Measurements from ENCODE around the gene CNN2.

The CNN2 gene

DNA sequence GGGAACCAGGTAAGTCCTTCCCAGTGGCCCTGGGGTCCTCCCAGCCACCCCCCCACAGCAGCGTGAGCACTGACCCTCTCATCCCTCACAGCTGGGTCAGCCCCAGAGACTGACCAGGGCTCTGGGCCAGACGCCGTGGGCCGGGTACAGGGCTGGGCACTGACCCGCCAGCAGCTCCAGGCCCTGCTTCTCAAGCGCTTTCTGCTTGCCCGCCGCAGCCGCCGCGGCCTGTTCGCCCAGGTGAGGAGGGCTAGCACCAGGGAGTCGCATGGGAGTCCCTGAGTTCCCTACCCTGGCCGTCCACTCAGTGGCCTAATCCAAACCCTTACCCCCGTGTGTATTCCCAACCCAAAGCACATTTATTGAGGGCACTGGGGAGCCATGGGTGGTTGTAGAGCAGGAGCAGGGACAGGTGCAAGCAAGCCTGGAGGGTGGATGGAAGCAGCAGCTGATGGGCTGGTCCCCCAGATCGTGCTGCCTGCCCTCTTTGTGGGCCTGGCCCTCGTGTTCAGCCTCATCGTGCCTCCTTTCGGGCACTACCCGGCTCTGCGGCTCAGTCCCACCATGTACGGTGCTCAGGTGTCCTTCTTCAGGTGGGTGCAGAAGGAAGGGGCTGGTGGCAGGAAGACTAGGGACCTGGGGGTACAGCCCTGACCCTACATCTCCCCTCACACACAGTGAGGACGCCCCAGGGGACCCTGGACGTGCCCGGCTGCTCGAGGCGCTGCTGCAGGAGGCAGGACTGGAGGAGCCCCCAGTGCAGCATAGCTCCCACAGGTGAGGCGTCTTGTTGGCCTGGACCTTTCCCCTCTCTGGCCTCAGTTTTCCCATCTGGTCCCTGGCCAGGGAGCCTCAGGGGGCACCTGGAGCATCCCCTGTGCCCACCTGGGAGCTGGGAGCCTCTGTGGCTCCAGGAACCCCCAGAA is 28.0 kb downstream of the CNN2 start:
- no peak for DNase-seq
- no peak overlapping the region for H3K4me3 Mint-ChIP-seq
- H3K27me3 Mint-ChIP-seq = no peaks in the 10 kb centered on the region
- peaks cover 21% of the 10 kb centered on the region for H3K36me3 Mint-ChIP-seq (ENCODE audit: low read depth)
- peaks cover 18% of the 10 kb centered on the region for H3K4me1 Mint-ChIP-seq (ENCODE audit: low read depth)
- H3K27ac Mint-ChIP-seq = no peak overlapping the region
- no peaks in the 10 kb centered on the region for H3K9me3 Mint-ChIP-seq

- DNase-seq = no peak
- H3K36me3 Mint-ChIP-seq (ENCODE audit: low read depth) = peaks cover 25% of the 10 kb centered on the region
- H3K27ac Mint-ChIP-seq = no peak overlapping the region
- no peaks in the 10 kb centered on the region for H3K9me3 Mint-ChIP-seq
- no peak overlapping the region for H3K4me3 Mint-ChIP-seq
- H3K27me3 Mint-ChIP-seq = no peaks in the 10 kb centered on the region
- peaks cover 18% of the 10 kb centered on the region for H3K4me1 Mint-ChIP-seq (ENCODE audit: low read depth)
Measured at GRCh38 chr19:1055028-1055425, 28.6 kb downstream of the CNN2 start.

DNA sequence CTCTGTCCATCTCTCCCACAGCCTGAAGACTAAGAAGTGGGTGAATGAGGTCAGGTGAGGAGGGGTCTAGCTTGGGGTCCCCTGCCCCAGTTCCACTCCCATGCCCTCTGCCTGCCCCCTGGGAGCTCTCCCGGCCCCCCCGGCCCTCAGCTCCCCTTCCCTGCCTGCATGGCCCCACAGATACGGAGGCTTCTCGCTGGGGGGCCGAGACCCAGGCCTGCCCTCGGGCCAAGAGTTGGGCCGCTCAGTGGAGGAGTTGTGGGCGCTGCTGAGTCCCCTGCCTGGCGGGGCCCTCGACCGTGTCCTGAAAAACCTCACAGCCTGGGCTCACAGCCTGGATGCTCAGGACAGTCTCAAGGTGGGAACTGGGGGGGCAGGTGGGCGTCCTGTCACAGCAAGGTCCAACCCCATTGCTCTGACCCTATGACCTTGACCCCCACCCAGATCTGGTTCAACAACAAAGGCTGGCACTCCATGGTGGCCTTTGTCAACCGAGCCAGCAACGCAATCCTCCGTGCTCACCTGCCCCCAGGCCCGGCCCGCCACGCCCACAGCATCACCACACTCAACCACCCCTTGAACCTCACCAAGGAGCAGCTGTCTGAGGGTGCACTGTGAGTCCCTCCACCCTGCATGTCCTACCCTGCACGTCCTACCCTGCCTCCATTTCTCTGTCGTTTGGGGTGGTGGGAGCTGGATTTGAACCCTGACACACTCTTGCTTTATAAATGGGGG is 29.6 kb downstream of the CNN2 start:
- Mint-ChIP-seq H3K9me3 (no peaks in the 10 kb centered on the region), H3K27ac (peak overlapping the region; percentile 11), H3K4me1 (ENCODE audit: low read depth) (peaks cover 18% of the 10 kb centered on the region), H3K4me3 (no peak overlapping the region), H3K27me3 (no peaks in the 10 kb centered on the region), H3K36me3 (ENCODE audit: low read depth) (peaks cover 25% of the 10 kb centered on the region)
- DNase-seq = no peak

DNA sequence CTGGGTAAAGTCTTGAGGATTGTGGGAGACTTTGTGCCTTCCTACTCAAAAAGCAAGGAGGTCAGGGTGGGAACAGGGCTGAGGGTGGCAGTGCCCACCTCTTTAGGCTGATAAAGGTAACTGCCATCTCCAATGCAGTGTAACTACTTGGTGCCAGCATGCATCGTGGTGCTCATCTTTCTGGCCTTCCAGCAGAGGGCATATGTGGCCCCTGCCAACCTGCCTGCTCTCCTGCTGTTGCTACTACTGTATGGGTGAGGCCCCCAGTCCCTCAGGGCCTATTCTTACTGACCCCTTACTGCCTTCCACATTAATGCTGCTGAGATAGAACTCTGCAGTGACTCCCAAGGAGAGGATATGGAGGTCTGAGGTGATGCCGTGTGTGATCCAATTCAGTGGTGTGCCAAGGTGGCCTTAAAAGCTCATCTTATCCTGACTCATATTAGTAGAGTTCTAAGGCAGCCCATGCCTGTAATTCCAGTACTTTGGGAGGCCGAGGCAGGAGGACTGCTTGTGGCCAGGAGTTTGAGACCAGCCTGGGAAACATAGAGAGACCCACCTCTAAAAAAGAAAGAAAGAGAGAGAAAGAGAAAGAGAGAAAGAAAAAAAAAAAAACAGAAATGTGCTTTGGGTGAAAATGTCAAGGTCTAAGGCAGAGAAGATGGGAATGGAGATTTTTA is 30.9 kb downstream of the CNN2 start:
- H3K9me3 Mint-ChIP-seq = no peaks in the 10 kb centered on the region
- peak overlapping the region; percentile 73 for H3K27ac Mint-ChIP-seq
- H3K36me3 Mint-ChIP-seq (ENCODE audit: low read depth) = peaks cover 25% of the 10 kb centered on the region
- peaks cover 14% of the 10 kb centered on the region for H3K4me1 Mint-ChIP-seq (ENCODE audit: low read depth)
- DNase-seq = peak; percentile 65
- H3K4me3 Mint-ChIP-seq = no peak overlapping the region
- no peaks in the 10 kb centered on the region for H3K27me3 Mint-ChIP-seq

DNA sequence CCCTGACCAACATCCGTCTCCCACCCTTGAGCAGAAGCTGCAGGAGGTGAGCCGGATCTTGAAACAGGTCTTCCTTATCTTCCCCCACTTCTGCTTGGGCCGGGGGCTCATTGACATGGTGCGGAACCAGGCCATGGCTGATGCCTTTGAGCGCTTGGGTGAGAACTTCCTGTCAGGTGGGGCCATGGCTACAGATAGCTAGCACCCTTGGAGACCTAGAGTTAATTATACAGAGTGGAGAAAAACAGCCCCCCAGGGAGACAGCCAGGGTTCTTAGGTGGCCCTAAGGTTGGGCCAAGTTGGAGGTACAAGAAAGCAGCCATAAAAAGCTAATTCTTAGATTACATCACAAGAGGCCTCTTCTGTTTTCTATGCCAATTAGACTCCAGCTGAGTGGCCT is 31.7 kb downstream of the CNN2 start:
- H3K36me3 Mint-ChIP-seq (ENCODE audit: low read depth) = peaks cover 25% of the 10 kb centered on the region
- H3K4me1 Mint-ChIP-seq (ENCODE audit: low read depth) = peaks cover 12% of the 10 kb centered on the region
- DNase-seq = no peak
- H3K4me3 Mint-ChIP-seq = no peak overlapping the region
- H3K9me3 Mint-ChIP-seq = no peaks in the 10 kb centered on the region
- no peaks in the 10 kb centered on the region for H3K27me3 Mint-ChIP-seq
- H3K27ac Mint-ChIP-seq = peak overlapping the region; percentile 73

DNA sequence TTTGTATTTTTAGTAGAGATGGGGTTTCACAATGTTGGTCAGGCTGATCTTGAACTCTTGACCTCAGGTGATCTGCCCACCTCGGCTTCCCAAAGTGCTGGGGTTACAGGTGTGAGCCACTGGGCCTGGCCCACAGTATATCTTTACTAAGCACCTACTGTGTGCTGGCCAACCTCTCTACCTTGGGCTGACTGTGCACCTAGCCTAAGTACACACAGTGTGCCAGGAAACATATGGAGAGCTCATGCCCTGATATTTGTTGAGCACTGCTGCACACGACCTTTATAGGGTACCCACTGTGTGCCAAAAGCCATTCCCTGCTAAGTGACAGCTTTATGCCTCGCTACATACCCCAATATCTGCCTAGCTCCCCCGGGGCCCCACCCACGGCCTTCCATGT is 34.3 kb downstream of the CNN2 start:
- DNase-seq = no peak
- Mint-ChIP-seq H3K9me3 (no peaks in the 10 kb centered on the region), H3K27ac (no peak overlapping the region), H3K4me3 (no peak overlapping the region), H3K36me3 (ENCODE audit: low read depth) (peaks cover 25% of the 10 kb centered on the region), H3K27me3 (no peaks in the 10 kb centered on the region), H3K4me1 (ENCODE audit: low read depth) (peaks cover 29% of the 10 kb centered on the region)

DNA sequence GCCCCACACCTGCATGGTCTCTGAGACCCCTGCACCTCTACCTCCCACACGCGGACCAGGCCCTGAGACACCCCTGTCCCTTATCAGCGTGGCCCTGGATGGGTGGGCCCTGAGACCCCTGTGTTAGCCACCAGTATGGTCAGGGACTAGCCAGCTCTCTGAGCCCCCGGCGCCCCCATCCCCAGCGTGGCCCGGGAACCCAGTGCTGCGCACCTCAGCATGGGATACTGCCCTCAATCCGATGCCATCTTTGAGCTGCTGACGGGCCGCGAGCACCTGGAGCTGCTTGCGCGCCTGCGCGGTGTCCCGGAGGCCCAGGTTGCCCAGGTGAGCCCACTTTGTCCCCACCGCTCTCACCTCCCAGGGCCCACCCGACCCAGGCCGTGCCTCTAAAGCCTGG is 35.6 kb downstream of the CNN2 start:
- Mint-ChIP-seq H3K9me3 (no peaks in the 10 kb centered on the region), H3K36me3 (ENCODE audit: low read depth) (peaks cover 15% of the 10 kb centered on the region), H3K4me3 (no peak overlapping the region), H3K4me1 (ENCODE audit: low read depth) (peaks cover 39% of the 10 kb centered on the region), H3K27me3 (no peaks in the 10 kb centered on the region), H3K27ac (no peak overlapping the region)
- DNase-seq = no peak

GRCh38 chr19:1062387-1063029 is 36.1 kb downstream of the CNN2 start:
- peaks cover 12% of the 10 kb centered on the region for H3K36me3 Mint-ChIP-seq (ENCODE audit: low read depth)
- DNase-seq = no peak
- no peak overlapping the region for H3K27ac Mint-ChIP-seq

DNA sequence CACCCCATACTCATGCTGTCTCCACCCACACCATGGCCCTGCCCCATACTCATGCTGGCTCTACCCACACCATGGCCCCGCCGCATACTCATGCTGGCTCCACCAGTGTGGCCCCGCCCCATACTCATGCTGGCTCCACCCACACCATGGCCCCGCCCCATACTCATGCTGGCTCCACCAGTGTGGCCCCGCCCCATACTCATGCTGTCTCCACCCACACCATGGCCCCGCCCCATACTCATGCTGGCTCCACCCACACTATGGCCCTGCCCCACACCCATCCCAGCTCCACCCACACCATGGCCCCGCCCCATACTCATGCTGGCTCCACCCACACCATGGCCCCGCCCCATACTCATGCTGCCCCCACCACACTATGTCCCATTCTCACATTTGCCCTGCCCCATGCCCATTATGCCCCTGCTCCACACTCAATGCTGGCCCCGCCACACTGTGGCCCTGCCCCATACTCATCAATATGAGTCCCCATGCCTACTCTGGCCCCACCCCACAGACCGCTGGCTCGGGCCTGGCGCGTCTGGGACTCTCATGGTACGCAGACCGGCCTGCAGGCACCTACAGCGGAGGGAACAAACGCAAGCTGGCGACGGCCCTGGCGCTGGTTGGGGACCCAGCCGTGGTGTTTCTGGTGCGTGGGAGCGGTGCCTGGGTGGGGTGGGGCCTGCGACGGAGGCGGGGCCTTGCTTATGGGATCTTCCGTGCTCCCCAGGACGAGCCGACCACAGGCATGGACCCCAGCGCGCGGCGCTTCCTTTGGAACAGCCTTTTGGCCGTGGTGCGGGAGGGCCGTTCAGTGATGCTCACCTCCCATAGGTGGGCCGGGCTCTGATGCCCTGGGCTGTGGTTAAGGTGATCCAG is 36.9 kb downstream of the CNN2 start:
- no peaks in the 10 kb centered on the region for H3K27me3 Mint-ChIP-seq
- peaks cover 27% of the 10 kb centered on the region for H3K4me1 Mint-ChIP-seq (ENCODE audit: low read depth)
- H3K9me3 Mint-ChIP-seq = no peaks in the 10 kb centered on the region
- peaks cover 11% of the 10 kb centered on the region for H3K36me3 Mint-ChIP-seq (ENCODE audit: low read depth)
- no peak overlapping the region for H3K4me3 Mint-ChIP-seq
- no peak overlapping the region for H3K27ac Mint-ChIP-seq
- DNase-seq = peak; percentile 76

More at GRCh38 chr19:1062387-1063029, 36.1 kb downstream of the CNN2 start:
- H3K4me3 Mint-ChIP-seq = no peak overlapping the region
- peaks cover 35% of the 10 kb centered on the region for H3K4me1 Mint-ChIP-seq (ENCODE audit: low read depth)
- H3K27me3 Mint-ChIP-seq = no peaks in the 10 kb centered on the region
- no peaks in the 10 kb centered on the region for H3K9me3 Mint-ChIP-seq

DNA sequence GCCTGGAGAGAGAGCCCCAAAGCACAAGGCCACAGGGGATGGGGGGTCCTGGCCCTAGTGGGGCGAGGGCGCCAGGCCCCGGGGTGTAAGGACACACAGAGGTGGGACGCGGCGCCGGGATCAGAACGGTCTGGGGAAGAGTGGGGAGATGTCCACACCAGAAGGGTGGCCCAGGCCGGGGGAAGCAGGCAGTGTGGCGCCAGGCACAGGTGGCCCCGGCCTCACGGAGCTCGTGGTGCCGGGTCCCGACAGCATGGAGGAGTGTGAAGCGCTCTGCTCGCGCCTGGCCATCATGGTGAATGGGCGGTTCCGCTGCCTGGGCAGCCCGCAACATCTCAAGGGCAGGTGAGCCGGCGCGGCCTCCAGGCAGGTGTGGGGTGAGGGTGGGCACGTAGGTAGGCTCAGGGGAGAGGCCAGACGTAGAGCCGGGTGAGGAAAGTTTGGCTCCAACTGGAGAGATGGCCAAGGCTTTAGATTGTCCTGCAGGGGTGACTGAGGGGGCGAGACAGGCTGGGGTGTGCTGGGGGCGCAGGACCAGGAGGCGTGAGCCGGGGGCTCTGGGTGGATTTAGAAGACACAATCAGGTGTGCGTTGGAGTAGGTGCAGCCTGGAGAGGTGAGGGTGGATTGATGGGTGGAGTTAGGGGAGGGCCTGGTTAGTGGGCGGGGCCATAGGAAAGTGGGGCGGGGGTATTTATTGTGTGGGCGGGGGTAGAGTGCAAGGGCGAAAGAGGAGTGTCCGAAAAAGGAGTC is 37.7 kb downstream of the CNN2 start:
- no peak for DNase-seq
- Mint-ChIP-seq H3K9me3 (no peaks in the 10 kb centered on the region), H3K27me3 (no peaks in the 10 kb centered on the region), H3K4me1 (ENCODE audit: low read depth) (peaks cover 32% of the 10 kb centered on the region), H3K27ac (no peak overlapping the region), H3K36me3 (ENCODE audit: low read depth) (peaks cover 15% of the 10 kb centered on the region), H3K4me3 (no peak overlapping the region)

DNA sequence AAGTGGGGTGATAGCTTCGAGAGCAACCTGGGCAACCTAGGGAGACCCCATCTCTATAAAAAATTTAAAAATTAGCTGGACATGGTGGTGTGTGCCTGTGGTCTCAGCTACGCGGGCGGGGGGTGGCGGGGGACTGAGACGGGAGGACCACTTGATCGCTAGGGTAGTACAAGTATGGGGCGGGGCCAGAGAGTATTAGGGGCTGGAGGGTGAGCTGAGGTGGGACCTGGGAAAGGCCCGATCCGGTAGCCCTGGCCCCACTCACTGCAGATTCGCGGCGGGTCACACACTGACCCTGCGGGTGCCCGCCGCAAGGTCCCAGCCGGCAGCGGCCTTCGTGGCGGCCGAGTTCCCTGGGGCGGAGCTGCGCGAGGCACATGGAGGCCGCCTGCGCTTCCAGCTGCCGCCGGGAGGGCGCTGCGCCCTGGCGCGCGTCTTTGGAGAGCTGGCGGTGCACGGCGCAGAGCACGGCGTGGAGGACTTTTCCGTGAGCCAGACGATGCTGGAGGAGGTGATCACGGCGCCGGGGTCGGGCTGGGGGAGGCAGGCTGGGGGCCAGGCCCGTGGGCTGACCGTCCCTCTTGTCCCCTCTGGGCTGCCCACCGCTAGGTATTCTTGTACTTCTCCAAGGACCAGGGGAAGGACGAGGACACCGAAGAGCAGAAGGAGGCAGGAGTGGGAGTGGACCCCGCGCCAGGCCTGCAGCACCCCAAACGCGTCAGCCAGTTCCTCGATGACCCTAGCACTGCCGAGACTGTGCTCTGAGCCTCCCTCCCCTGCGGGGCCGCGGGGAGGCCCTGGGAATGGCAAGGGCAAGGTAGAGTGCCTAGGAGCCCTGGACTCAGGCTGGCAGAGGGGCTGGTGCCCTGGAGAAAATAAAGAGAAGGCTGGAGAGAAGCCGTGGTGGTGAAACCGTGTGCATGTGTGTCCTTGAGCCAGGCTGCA is 38.5 kb downstream of the CNN2 start:
- H3K4me1 Mint-ChIP-seq (ENCODE audit: low read depth) = peaks cover 40% of the 10 kb centered on the region
- H3K27me3 Mint-ChIP-seq = no peaks in the 10 kb centered on the region
- peak; percentile 84 for DNase-seq
- no peaks in the 10 kb centered on the region for H3K9me3 Mint-ChIP-seq
- H3K36me3 Mint-ChIP-seq (ENCODE audit: low read depth) = peaks cover 19% of the 10 kb centered on the region
- H3K4me3 Mint-ChIP-seq = peak overlapping the region; percentile 8
- H3K27ac Mint-ChIP-seq = no peak overlapping the region

- Mint-ChIP-seq H3K27ac (no peak overlapping the region), H3K9me3 (no peaks in the 10 kb centered on the region), H3K27me3 (no peaks in the 10 kb centered on the region), H3K36me3 (ENCODE audit: low read depth) (peaks cover 24% of the 10 kb centered on the region), H3K4me3 (peak overlapping the region; percentile 8), H3K4me1 (ENCODE audit: low read depth) (peaks cover 44% of the 10 kb centered on the region)
- no peak for DNase-seq
Measured at GRCh38 chr19:1065606-1066109, 39.2 kb downstream of the CNN2 start.

All from activated T-cell treated with anti-CD3 and anti-CD28 coated beads, Interleukin-2, amount 50 U/mL, for 24 hours (primary cell).